Gastroesophageal sphincter (tissue), 4 donors: ENCODE measurements around the gene AHRR. TPM values are rescaled to one million over a fixed set of nuclear protein-coding genes. Genes with fewer than 3 reads are reported as not detected.

Experiments used
- ATAC-seq: fragments of 150-250 bp; one replicate; pipeline ENCODE4 v1.9.1; 2016; ENCODE audit warnings: mild to moderate bottlenecking, moderate library complexity
- H3K27ac ChIP-seq, 4 donors: fragments of 200-600 bp; sonication (generic) in 3 of 4; 1 replicate in 3 of 4; 2 replicates in 1 of 4; pipeline ENCODE4 v1.5.1; 2016 to 2019
- H3K27me3 ChIP-seq: fragments of 200-600 bp; sonication (generic); one replicate; pipeline ENCODE4 v1.5.1; 2019
- H3K36me3 ChIP-seq, 2 donors: fragments of 200-600 bp; sonication (generic); one replicate each; pipeline ENCODE4 v1.5.1; 2019; ENCODE audit warnings: control low read depth in 1 of 2
- H3K4me1 ChIP-seq, 3 donors: fragments of 200-600 bp; sonication (generic); 1 replicate in 2 of 3; 2 replicates in 1 of 3; pipeline ENCODE4 v1.5.1; 2016 to 2019; ENCODE audit warnings: control low read depth in 2 of 3
- H3K4me3 ChIP-seq, 2 donors: fragments of 200-600 bp; sonication (generic); one replicate each; pipeline ENCODE4 v1.5.1; 2019; ENCODE audit warnings: mild to moderate bottlenecking in 1 of 2, moderate library complexity in 1 of 2
- H3K9me3 ChIP-seq, 3 donors: fragments of 200-600 bp; sonication (generic); one replicate each; pipeline ENCODE4 v1.5.1; 2017 to 2019; ENCODE audit warnings: control low read depth in 2 of 3
- EP300 ChIP-seq: sonication (generic); formaldehyde crosslinking; IDR thresholded peaks from one replicate; pipeline ENCODE4 v1.6.1; 2017; ENCODE audit warnings: antibody characterized with exemption, mild to moderate bottlenecking
- POLR2A ChIP-seq, 2 donors: fragments of 450-650 bp; IDR thresholded peaks; one replicate each; pipeline ENCODE4 v1.6.1; 2017; ENCODE audit warnings: antibody characterized with exemption in 2 of 2, mild to moderate bottlenecking in 2 of 2, moderate library complexity in 1 of 2
- POLR2AphosphoS5 ChIP-seq: sonication (generic); formaldehyde crosslinking; IDR thresholded peaks from one replicate; pipeline ENCODE4 v1.6.1; 2017; ENCODE audit warnings: antibody characterized with exemption
- WGBS, 2 donors: methylation state at CpG; one replicate each; pipeline ENCODE4 v1.1.5; 2018; ENCODE audit warnings: low coverage in 1 of 2; 5-methylcytosine and 5-hydroxymethylcytosine counted together
- total RNA-seq, 4 donors: library from RNA; depleted of rRNA; stranded (reverse); fragments of >200 nt; gene quantifications; one replicate each; pipeline ENCODE4 v1.1.0, GENCODE V29; 2016
- TF ChIP-seq, protein P1 (sequence below), 4 experiments: fragments of 200-600 bp in 2 of 4; fragments of 450-650 bp in 2 of 4; sonication (generic) in 1 of 4; IDR thresholded peaks; one replicate each; pipeline ENCODE4 v1.5.1; 2017 to 2019; ENCODE audit warnings: antibody characterized with exemption in 4 of 4, mild to moderate bottlenecking in 2 of 4, moderate library complexity in 2 of 4

The AHRR gene
- total RNA-seq, 4 donors from 2014 or later = 0.15 to 1.7 (median 0.45) TPM

DNA sequence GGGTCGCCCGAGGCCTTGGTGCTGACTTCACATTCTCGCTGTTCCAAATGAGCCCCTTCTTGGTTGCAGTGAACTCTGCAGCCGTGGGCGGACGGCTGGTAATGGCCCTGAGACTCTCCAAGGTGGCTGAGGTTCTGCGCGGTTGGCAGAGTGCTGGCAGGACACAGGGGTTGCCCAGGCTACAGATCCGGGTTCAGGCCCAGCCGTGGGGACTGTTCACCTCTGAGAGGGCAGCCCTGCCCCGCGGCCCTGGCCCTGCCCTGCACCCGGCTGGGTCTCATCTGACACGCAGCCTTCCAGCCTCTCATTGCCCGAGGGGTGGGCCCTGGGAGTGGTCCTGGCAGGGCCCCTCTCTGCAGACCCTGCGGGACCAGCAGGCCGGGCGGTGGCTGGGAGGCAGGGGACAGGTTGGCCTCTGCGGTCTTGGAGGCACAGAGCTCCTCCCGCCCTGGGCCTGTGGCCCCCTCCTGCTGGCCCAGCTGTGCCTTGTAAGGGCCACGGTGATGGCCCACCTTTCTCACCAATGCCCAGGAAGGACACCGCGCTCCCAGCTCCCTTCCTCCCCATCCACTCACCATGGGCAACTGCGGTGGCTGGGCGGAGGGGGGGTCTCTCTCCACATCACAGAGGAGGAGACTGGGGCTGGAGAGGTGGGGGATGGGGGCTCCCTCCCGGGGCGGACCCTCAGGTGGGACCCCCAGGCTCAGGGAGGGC is 51.6 kb downstream of the AHRR start:
- peaks cover 38% of the 10 kb centered on the region for H3K27me3 ChIP-seq
- H3K4me3 ChIP-seq = peak overlapping the region in 1 of 2 donors; percentile 50
- H3K4me1 ChIP-seq = peaks cover 0 to 16% (median 5%) of the 10 kb centered on the region in 3 donors
- ATAC-seq = no peak
- no peak for TF ChIP-seq POLR2AphosphoS5
- TF ChIP-seq EP300 = no peak
- TF ChIP-seq, protein P1, sequence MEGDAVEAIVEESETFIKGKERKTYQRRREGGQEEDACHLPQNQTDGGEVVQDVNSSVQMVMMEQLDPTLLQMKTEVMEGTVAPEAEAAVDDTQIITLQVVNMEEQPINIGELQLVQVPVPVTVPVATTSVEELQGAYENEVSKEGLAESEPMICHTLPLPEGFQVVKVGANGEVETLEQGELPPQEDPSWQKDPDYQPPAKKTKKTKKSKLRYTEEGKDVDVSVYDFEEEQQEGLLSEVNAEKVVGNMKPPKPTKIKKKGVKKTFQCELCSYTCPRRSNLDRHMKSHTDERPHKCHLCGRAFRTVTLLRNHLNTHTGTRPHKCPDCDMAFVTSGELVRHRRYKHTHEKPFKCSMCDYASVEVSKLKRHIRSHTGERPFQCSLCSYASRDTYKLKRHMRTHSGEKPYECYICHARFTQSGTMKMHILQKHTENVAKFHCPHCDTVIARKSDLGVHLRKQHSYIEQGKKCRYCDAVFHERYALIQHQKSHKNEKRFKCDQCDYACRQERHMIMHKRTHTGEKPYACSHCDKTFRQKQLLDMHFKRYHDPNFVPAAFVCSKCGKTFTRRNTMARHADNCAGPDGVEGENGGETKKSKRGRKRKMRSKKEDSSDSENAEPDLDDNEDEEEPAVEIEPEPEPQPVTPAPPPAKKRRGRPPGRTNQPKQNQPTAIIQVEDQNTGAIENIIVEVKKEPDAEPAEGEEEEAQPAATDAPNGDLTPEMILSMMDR (IDR thresholded peaks at IDR 0.05) = no peak
- TF ChIP-seq POLR2A (IDR thresholded peaks at IDR 0.05) = no peak
- no peaks in the 10 kb centered on the region for H3K36me3 ChIP-seq
- 100% methylated on average over 1 of the region's 27 CpGs; no CpG with 5 or more reads in 1 of the 2 donors for WGBS, 2 donors
- H3K9me3 ChIP-seq = no peaks in the 10 kb centered on the region
- H3K27ac ChIP-seq = peak overlapping the region in 1 of 4 donors; percentile 51

DNA sequence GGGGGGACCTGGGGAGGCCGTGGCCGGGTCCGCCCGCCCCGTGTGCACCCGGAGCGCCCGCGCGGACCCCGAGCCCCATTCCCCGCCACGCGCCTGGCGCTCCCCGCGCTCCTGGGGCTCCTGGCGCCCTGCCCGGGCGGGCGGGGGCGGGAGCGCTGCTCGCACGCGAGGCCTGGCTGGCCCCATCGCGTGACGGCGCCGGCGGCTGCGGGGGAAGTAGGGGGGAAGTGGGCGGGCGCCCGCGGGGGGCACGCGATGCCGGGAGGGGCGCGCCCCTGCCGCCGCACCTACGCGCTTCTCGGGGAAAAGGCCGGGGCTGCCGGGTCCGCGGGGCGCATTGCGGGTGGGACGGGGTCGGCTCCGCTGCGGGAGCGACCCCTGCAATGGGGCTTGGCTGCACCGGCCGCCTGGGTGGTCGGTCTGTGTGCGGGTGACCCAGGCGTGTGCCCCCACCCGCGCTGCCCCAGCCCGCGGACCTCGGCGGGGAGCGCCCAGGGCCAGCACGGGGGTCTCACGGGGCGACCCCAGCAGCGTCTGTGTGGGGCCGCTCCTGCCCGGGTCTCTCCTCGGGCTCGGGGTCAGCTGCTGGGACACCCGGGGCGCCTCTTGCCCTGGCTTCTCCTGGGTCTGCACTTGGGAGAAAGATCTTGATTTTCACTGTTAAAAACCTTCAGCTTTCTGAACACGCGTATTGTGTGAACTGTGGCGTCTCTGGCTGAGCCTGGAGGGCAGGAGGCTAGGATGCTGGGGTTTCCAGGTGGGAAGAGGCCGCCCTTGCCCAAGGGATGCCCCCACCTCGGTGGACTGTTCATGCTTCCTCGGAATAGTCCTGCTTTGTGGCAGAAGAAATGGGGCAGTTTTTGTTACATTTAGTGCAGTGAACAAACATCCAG is 52.4 kb downstream of the AHRR start:
- Histone ChIP-seq H3K27me3 (peaks cover 38% of the 10 kb centered on the region), H3K27ac (peak overlapping the region in 1 of 4 donors; percentile 51), H3K4me3 (peak overlapping the region; percentile 15 to 50), H3K9me3 (no peaks in the 10 kb centered on the region), H3K36me3 (no peaks in the 10 kb centered on the region), H3K4me1 (peaks cover 0 to 16% (median 5%) of the 10 kb centered on the region in 3 donors)
- no peak for ATAC-seq
- 60% methylated on average over 1 of the region's 86 CpGs; no CpG with 5 or more reads in 1 of the 2 donors for WGBS, 2 donors
- TF ChIP-seq POLR2A (IDR thresholded peaks at IDR 0.05) (no peak), EP300 (no peak), POLR2AphosphoS5 (no peak)
- TF ChIP-seq, protein P1 (IDR thresholded peaks at IDR 0.05) = no peak

DNA sequence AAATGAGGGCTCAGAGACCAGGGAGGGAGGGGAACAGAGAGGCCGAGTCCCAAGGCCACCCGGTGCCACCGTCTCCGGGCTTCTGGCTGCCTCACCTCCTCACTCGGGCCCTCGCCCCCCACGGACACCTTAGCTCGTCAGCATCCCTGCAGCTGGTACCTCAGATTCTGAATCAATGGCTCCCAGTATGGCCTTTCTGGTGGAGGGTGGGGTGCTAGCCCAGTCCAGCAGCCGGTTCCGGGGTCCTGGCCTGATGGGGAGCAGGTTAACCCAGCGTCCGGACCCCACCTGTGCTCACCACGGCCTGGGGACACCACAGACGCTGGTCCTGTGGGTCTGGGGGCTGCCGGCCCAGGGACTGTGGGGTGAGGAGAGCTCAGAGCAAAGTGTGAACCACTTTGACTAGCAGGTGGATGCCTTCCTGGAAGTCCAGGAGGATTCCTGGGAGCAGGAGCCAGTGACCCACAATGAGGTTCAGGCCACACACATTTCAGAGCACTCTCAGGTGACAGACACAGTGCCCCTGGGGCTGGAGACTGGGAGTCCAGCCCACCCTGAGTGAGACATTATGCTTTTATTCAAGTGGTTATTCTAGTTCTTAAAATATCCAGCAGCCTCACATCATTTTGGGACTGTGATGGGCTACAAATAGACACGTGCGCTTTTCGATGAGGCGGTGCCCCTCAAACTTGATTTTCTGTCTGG is 53.3 kb downstream of the AHRR start:
- Histone ChIP-seq H3K27ac (no peak overlapping the region), H3K27me3 (peaks cover 38% of the 10 kb centered on the region), H3K4me3 (no peak overlapping the region), H3K36me3 (no peaks in the 10 kb centered on the region), H3K9me3 (no peaks in the 10 kb centered on the region), H3K4me1 (peaks cover 0 to 16% (median 5%) of the 10 kb centered on the region in 3 donors)
- TF ChIP-seq EP300 (no peak), POLR2A (IDR thresholded peaks at IDR 0.05) (no peak), POLR2AphosphoS5 (no peak)
- TF ChIP-seq, protein P1 (IDR thresholded peaks at IDR 0.05) = no peak
- no peak for ATAC-seq
- 40% methylated on average over 1 of the region's 19 CpGs; no CpG with 5 or more reads in 1 of the 2 donors for WGBS, 2 donors

GRCh38 chr5:375336-375920 is 53.9 kb downstream of the AHRR start:
- H3K9me3 ChIP-seq = peaks cover 0 to 5% (median 0%) of the 10 kb centered on the region in 3 donors

More at GRCh38 chr5:375336-375920, 53.9 kb downstream of the AHRR start:
- ATAC-seq = no peak
- TF ChIP-seq POLR2A (IDR thresholded peaks at IDR 0.05) = no peak
- TF ChIP-seq POLR2AphosphoS5 = no peak
- TF ChIP-seq EP300 = no peak
- TF ChIP-seq, protein P1 (IDR thresholded peaks at IDR 0.05) = no peak
- no peaks in the 10 kb centered on the region for H3K36me3 ChIP-seq
- no peak overlapping the region for H3K4me3 ChIP-seq
- H3K27me3 ChIP-seq = peaks cover 38% of the 10 kb centered on the region
- no peak overlapping the region for H3K27ac ChIP-seq
- 83% methylated on average over 2 of the region's 21 CpGs; no CpG with 5 or more reads in 1 of the 2 donors for WGBS, 2 donors
- H3K4me1 ChIP-seq = peaks cover 0 to 16% (median 5%) of the 10 kb centered on the region in 3 donors
